ENCODE measurements around the gene COMMD2. TPM values are rescaled to one million over a fixed set of nuclear protein-coding genes. Genes with fewer than 3 reads are reported as not detected.

The COMMD2 gene
- total RNA-seq, 1 experiment from 2014 or later: 52.1 TPM

DNA sequence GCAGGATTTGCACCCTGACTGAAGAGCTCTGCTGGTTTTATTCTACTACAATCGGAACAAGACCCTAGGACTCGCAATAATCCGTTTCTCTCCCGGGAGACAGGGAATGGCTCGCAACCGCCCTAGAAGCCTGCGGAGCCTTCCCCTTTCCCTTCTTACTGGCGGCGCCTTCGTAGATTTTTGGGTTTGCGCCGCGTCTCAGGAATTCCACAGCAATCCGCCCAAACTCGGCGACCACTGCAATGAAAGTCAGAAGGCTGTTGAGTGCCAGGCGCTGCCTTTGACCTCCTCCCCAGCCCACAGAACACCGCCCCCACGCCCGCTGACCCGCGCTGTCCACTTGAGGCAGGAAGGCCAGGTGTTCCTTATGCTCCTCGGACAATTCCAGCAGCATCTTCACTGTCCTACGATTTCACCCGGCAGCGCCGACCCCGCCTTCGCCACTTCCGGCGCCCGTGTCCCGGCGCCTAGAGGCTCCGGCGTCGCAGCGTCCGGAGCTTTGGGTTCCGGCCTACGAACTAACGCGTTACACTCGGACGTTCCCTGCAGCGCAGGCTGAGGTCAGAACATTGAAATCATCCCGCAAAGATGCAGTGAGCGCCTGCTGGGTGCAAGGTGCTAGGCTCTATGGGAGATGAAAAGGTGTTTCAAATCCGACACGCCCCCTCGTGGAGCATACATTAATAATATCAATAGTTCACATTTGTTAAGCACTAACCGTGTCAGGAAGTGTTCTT lies at the start of gene COMMD2 (continued):
- TF ChIP-seq, protein P1, sequence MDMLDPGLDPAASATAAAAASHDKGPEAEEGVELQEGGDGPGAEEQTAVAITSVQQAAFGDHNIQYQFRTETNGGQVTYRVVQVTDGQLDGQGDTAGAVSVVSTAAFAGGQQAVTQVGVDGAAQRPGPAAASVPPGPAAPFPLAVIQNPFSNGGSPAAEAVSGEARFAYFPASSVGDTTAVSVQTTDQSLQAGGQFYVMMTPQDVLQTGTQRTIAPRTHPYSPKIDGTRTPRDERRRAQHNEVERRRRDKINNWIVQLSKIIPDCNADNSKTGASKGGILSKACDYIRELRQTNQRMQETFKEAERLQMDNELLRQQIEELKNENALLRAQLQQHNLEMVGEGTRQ (CRISPR knock-in tag; IDR thresholded peaks at IDR 0.05): no peak
- TF ChIP-seq, protein P2, sequence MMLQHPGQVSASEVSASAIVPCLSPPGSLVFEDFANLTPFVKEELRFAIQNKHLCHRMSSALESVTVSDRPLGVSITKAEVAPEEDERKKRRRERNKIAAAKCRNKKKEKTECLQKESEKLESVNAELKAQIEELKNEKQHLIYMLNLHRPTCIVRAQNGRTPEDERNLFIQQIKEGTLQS (CRISPR knock-in tag; conservative IDR thresholded peaks at IDR 0.05): no peak
- TF ChIP-seq ZNF138 (CRISPR knock-in tag; conservative IDR thresholded peaks at IDR 0.05) (no peak), ESRRA (CRISPR knock-in tag; IDR thresholded peaks at IDR 0.05; ENCODE audit: borderline replicate concordance) (0 out of 2 replicates have a peak, but pooled peaks have one; percentile 47), ZNF317 (CRISPR knock-in tag; IDR thresholded peaks at IDR 0.05; ENCODE audit: borderline replicate concordance, low read depth) (no peak), GRHL2 (CRISPR knock-in tag; IDR thresholded peaks at IDR 0.05; ENCODE audit: insufficient replicate concordance, severe bottlenecking) (no peak), TEAD4 (CRISPR knock-in tag; IDR thresholded peaks at IDR 0.05) (peak; percentile 55; the same call in 1 of the 2 replicates), NFATC4 (CRISPR knock-in tag; IDR thresholded peaks at IDR 0.05) (no peak), ZNF416 (CRISPR knock-in tag; IDR thresholded peaks at IDR 0.05) (no peak), ZNF423 (CRISPR knock-in tag; IDR thresholded peaks at IDR 0.05) (peak; percentile 83), EMX1 (CRISPR knock-in tag; IDR thresholded peaks at IDR 0.05) (no peak), NR2C2 (CRISPR knock-in tag; IDR thresholded peaks at IDR 0.05) (no peak), FOXJ3 (CRISPR knock-in tag; IDR thresholded peaks at IDR 0.05; ENCODE audit: borderline replicate concordance) (no peak), RELA (CRISPR knock-in tag; IDR thresholded peaks at IDR 0.05; ENCODE audit: borderline replicate concordance) (0 out of 2 replicates have a peak, but pooled peaks have one; percentile 16), MXD4 (CRISPR knock-in tag; IDR thresholded peaks at IDR 0.05; ENCODE audit: borderline replicate concordance) (no peak), ZNF121 (CRISPR knock-in tag; IDR thresholded peaks at IDR 0.05) (no peak), CREB1 (CRISPR knock-in tag; IDR thresholded peaks at IDR 0.05) (no peak), ZNF219 (CRISPR knock-in tag; IDR thresholded peaks at IDR 0.05; ENCODE audit: borderline replicate concordance) (no peak), SMAD3 (CRISPR knock-in tag; IDR thresholded peaks at IDR 0.05; ENCODE audit: borderline replicate concordance) (no peak; the same call in 1 of the 2 replicates), ZNF671 (CRISPR knock-in tag; IDR thresholded peaks at IDR 0.05) (no peak)
- TF ChIP-seq, protein P3, sequence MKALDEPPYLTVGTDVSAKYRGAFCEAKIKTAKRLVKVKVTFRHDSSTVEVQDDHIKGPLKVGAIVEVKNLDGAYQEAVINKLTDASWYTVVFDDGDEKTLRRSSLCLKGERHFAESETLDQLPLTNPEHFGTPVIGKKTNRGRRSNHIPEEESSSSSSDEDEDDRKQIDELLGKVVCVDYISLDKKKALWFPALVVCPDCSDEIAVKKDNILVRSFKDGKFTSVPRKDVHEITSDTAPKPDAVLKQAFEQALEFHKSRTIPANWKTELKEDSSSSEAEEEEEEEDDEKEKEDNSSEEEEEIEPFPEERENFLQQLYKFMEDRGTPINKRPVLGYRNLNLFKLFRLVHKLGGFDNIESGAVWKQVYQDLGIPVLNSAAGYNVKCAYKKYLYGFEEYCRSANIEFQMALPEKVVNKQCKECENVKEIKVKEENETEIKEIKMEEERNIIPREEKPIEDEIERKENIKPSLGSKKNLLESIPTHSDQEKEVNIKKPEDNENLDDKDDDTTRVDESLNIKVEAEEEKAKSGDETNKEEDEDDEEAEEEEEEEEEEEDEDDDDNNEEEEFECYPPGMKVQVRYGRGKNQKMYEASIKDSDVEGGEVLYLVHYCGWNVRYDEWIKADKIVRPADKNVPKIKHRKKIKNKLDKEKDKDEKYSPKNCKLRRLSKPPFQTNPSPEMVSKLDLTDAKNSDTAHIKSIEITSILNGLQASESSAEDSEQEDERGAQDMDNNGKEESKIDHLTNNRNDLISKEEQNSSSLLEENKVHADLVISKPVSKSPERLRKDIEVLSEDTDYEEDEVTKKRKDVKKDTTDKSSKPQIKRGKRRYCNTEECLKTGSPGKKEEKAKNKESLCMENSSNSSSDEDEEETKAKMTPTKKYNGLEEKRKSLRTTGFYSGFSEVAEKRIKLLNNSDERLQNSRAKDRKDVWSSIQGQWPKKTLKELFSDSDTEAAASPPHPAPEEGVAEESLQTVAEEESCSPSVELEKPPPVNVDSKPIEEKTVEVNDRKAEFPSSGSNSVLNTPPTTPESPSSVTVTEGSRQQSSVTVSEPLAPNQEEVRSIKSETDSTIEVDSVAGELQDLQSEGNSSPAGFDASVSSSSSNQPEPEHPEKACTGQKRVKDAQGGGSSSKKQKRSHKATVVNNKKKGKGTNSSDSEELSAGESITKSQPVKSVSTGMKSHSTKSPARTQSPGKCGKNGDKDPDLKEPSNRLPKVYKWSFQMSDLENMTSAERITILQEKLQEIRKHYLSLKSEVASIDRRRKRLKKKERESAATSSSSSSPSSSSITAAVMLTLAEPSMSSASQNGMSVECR (CRISPR knock-in tag; IDR thresholded peaks at IDR 0.05; ENCODE audit: borderline replicate concordance): peak; percentile 87; the same call in 1 of the 2 replicates
- TF ChIP-seq, protein P4, sequence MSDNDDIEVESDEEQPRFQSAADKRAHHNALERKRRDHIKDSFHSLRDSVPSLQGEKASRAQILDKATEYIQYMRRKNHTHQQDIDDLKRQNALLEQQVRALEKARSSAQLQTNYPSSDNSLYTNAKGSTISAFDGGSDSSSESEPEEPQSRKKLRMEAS (CRISPR knock-in tag; IDR thresholded peaks at IDR 0.05): 0 out of 2 replicates have a peak, but pooled peaks have one; percentile 46
- TF ChIP-seq, protein P5, sequence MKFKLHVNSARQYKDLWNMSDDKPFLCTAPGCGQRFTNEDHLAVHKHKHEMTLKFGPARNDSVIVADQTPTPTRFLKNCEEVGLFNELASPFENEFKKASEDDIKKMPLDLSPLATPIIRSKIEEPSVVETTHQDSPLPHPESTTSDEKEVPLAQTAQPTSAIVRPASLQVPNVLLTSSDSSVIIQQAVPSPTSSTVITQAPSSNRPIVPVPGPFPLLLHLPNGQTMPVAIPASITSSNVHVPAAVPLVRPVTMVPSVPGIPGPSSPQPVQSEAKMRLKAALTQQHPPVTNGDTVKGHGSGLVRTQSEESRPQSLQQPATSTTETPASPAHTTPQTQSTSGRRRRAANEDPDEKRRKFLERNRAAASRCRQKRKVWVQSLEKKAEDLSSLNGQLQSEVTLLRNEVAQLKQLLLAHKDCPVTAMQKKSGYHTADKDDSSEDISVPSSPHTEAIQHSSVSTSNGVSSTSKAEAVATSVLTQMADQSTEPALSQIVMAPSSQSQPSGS (CRISPR knock-in tag; IDR thresholded peaks at IDR 0.05; ENCODE audit: borderline replicate concordance, low read depth): no peak
- TF ChIP-seq, protein P6, sequence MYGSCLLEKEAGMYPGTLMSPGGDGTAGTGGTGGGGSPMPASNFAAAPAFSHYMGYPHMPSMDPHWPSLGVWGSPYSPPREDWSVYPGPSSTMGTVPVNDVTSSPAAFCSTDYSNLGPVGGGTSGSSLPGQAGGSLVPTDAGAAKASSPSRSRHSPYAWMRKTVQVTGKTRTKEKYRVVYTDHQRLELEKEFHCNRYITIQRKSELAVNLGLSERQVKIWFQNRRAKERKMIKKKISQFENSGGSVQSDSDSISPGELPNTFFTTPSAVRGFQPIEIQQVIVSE (CRISPR knock-in tag; IDR thresholded peaks at IDR 0.05; ENCODE audit: borderline replicate concordance): no peak
- TF ChIP-seq, protein P7, sequence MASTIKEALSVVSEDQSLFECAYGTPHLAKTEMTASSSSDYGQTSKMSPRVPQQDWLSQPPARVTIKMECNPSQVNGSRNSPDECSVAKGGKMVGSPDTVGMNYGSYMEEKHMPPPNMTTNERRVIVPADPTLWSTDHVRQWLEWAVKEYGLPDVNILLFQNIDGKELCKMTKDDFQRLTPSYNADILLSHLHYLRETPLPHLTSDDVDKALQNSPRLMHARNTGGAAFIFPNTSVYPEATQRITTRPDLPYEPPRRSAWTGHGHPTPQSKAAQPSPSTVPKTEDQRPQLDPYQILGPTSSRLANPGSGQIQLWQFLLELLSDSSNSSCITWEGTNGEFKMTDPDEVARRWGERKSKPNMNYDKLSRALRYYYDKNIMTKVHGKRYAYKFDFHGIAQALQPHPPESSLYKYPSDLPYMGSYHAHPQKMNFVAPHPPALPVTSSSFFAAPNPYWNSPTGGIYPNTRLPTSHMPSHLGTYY (CRISPR knock-in tag; IDR thresholded peaks at IDR 0.05): no peak
- TF ChIP-seq, protein P8, sequence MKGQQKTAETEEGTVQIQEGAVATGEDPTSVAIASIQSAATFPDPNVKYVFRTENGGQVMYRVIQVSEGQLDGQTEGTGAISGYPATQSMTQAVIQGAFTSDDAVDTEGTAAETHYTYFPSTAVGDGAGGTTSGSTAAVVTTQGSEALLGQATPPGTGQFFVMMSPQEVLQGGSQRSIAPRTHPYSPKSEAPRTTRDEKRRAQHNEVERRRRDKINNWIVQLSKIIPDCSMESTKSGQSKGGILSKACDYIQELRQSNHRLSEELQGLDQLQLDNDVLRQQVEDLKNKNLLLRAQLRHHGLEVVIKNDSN (CRISPR knock-in tag; IDR thresholded peaks at IDR 0.05): peak; percentile 38; the same call in 1 of the 2 replicates
